Activated T-helper 2 cell treated with anti-CD3 and anti-CD28 coated beads, Interferon-gamma antibody, Interleukin-2, Interleukin-4, amounts not matched to agents 10 μg/mL and 5 μg/mL and 100 μg/mL, durations not matched to agents 14 hours and 24 hours and 36 hours (primary cell): ENCODE results near the gene KRT5. TPM values are rescaled to one million over a fixed set of nuclear protein-coding genes. Genes with fewer than 3 reads are reported as not detected.

Source experiments
- DNase-seq: peaks from one replicate; pipeline ENCODE4 v3.0.0; 2021; ENCODE audit warnings: low spot score
- H3K27ac Mint-ChIP-seq: one replicate; pipeline ENCODE4 v1.8.0; 2021; ENCODE audit warnings: mixed read lengths
- H3K27me3 Mint-ChIP-seq: one replicate; pipeline ENCODE4 v1.8.0; 2021; ENCODE audit warnings: low read depth, mixed read lengths
- H3K36me3 Mint-ChIP-seq: one replicate; pipeline ENCODE4 v1.8.0; 2021; ENCODE audit warnings: low read depth, mixed read lengths
- H3K4me1 Mint-ChIP-seq: one replicate; pipeline ENCODE4 v1.8.0; 2021; ENCODE audit warnings: low read depth, mixed read lengths
- H3K4me3 Mint-ChIP-seq: one replicate; pipeline ENCODE4 v1.8.0; 2021; ENCODE audit warnings: low read depth, mild to moderate bottlenecking, moderate library complexity, mixed read lengths
- H3K9me3 Mint-ChIP-seq: one replicate; pipeline ENCODE4 v1.8.0; 2021; ENCODE audit warnings: mixed read lengths
- intact Hi-C: fragments of 100-400 bp; cut with micrococcal nuclease; formaldehyde crosslinking; loops from one replicate; pipeline ENCODE4 v1.15.1; 2023
- total RNA-seq: library from RNA; stranded (reverse); gene quantifications from 2 replicates; pipeline ENCODE4 v1.2.3, GENCODE V29; 2022

Gene KRT5
- total RNA-seq, 1 donor from 2014 or later, result not detected

- H3K4me1 Mint-ChIP-seq, result peaks cover 10% of the 10 kb centered on the region
- H3K27me3 Mint-ChIP-seq, result peaks cover 3% of the 10 kb centered on the region
- no peak for DNase-seq
- intact Hi-C loops, result no loop called here
- H3K9me3 Mint-ChIP-seq, result no peaks in the 10 kb centered on the region
- no peaks in the 10 kb centered on the region for H3K36me3 Mint-ChIP-seq
- no peak overlapping the region for H3K27ac Mint-ChIP-seq
- no peak overlapping the region for H3K4me3 Mint-ChIP-seq
These were observed 25.9 kb upstream of the KRT5 start for GRCh38 chr12:52546126-52546525.

GRCh38 chr12:52543985-52544883, 24.0 kb upstream of the KRT5 start:
- H3K4me1 Mint-ChIP-seq, result peaks cover 10% of the 10 kb centered on the region
- no peaks in the 10 kb centered on the region for H3K36me3 Mint-ChIP-seq
- H3K27ac Mint-ChIP-seq, result no peak overlapping the region
- no peak for DNase-seq
- no peak overlapping the region for H3K4me3 Mint-ChIP-seq
- H3K27me3 Mint-ChIP-seq, result no peaks in the 10 kb centered on the region
- intact Hi-C loops, result no loop called here
- no peaks in the 10 kb centered on the region for H3K9me3 Mint-ChIP-seq

- Mint-ChIP-seq H3K27ac (no peak overlapping the region), H3K36me3 (no peaks in the 10 kb centered on the region), H3K9me3 (no peaks in the 10 kb centered on the region), H3K4me3 (no peak overlapping the region), H3K27me3 (peaks cover 4% of the 10 kb centered on the region), H3K4me1 (peaks cover 10% of the 10 kb centered on the region)
- intact Hi-C loops, result no loop called here
- no peak for DNase-seq
These were observed 22.7 kb upstream of the KRT5 start for GRCh38 chr12:52542785-52543318.

GRCh38 chr12:52542157-52542556, 22.0 kb upstream of the KRT5 start:
- Mint-ChIP-seq H3K27me3 (peaks cover 4% of the 10 kb centered on the region), H3K4me1 (peaks cover 10% of the 10 kb centered on the region), H3K36me3 (no peaks in the 10 kb centered on the region), H3K27ac (no peak overlapping the region), H3K4me3 (no peak overlapping the region), H3K9me3 (no peaks in the 10 kb centered on the region)
- no peak for DNase-seq
- intact Hi-C loops, result no loop called here

- intact Hi-C loops, result no loop called here
- no peaks in the 10 kb centered on the region for H3K9me3 Mint-ChIP-seq
- no peak for DNase-seq
- peaks cover 4% of the 10 kb centered on the region for H3K27me3 Mint-ChIP-seq
- no peaks in the 10 kb centered on the region for H3K36me3 Mint-ChIP-seq
- H3K4me3 Mint-ChIP-seq, result no peak overlapping the region
- H3K4me1 Mint-ChIP-seq, result peaks cover 10% of the 10 kb centered on the region
- no peak overlapping the region for H3K27ac Mint-ChIP-seq
These were observed 21.5 kb upstream of the KRT5 start for GRCh38 chr12:52541709-52542108.

- DNase-seq, result no peak
- Mint-ChIP-seq H3K36me3 (no peaks in the 10 kb centered on the region), H3K27me3 (peaks cover 4% of the 10 kb centered on the region), H3K9me3 (no peaks in the 10 kb centered on the region), H3K4me1 (peaks cover 10% of the 10 kb centered on the region), H3K27ac (no peak overlapping the region), H3K4me3 (no peak overlapping the region)
- intact Hi-C loops, result no loop called here
These were observed 20.3 kb upstream of the KRT5 start for GRCh38 chr12:52540531-52540930.

- H3K9me3 Mint-ChIP-seq, result no peaks in the 10 kb centered on the region
- no peak for DNase-seq
- H3K4me1 Mint-ChIP-seq, result peaks cover 10% of the 10 kb centered on the region
- H3K27ac Mint-ChIP-seq, result no peak overlapping the region
- intact Hi-C loops, result no loop called here
- no peaks in the 10 kb centered on the region for H3K36me3 Mint-ChIP-seq
- no peak overlapping the region for H3K4me3 Mint-ChIP-seq
- peaks cover 4% of the 10 kb centered on the region for H3K27me3 Mint-ChIP-seq
These were observed 19.6 kb upstream of the KRT5 start for GRCh38 chr12:52539821-52540173.

GRCh38 chr12:52539083-52539820, 19.1 kb upstream of the KRT5 start:
- Mint-ChIP-seq H3K36me3 (no peaks in the 10 kb centered on the region), H3K4me3 (no peak overlapping the region), H3K9me3 (no peaks in the 10 kb centered on the region), H3K27me3 (peaks cover 4% of the 10 kb centered on the region), H3K27ac (no peak overlapping the region), H3K4me1 (peaks cover 10% of the 10 kb centered on the region)
- intact Hi-C loops, result no loop called here
- no peak for DNase-seq

GRCh38 chr12:52537101-52537500, 16.9 kb upstream of the KRT5 start:
- no peak overlapping the region for H3K27ac Mint-ChIP-seq
- H3K36me3 Mint-ChIP-seq, result no peaks in the 10 kb centered on the region
- intact Hi-C loops, result no loop called here
- no peak for DNase-seq
- H3K9me3 Mint-ChIP-seq, result no peaks in the 10 kb centered on the region
- H3K27me3 Mint-ChIP-seq, result peaks cover 4% of the 10 kb centered on the region
- no peak overlapping the region for H3K4me3 Mint-ChIP-seq
- no peaks in the 10 kb centered on the region for H3K4me1 Mint-ChIP-seq

- intact Hi-C loops, result no loop called here
- H3K9me3 Mint-ChIP-seq, result no peaks in the 10 kb centered on the region
- H3K36me3 Mint-ChIP-seq, result no peaks in the 10 kb centered on the region
- DNase-seq, result no peak
- no peak overlapping the region for H3K4me3 Mint-ChIP-seq
- H3K4me1 Mint-ChIP-seq, result no peaks in the 10 kb centered on the region
- peaks cover 4% of the 10 kb centered on the region for H3K27me3 Mint-ChIP-seq
- no peak overlapping the region for H3K27ac Mint-ChIP-seq
These were observed 15.4 kb upstream of the KRT5 start for GRCh38 chr12:52535574-52535973.

GRCh38 chr12:52534482-52534881, 14.3 kb upstream of the KRT5 start:
- Mint-ChIP-seq H3K4me1 (no peaks in the 10 kb centered on the region), H3K27me3 (peaks cover 4% of the 10 kb centered on the region), H3K36me3 (no peaks in the 10 kb centered on the region), H3K27ac (no peak overlapping the region), H3K4me3 (no peak overlapping the region), H3K9me3 (no peaks in the 10 kb centered on the region)
- no peak for DNase-seq
- intact Hi-C loops, result no loop called here

- Mint-ChIP-seq H3K4me3 (no peak overlapping the region), H3K9me3 (no peaks in the 10 kb centered on the region), H3K4me1 (no peaks in the 10 kb centered on the region), H3K27me3 (peaks cover 4% of the 10 kb centered on the region), H3K27ac (no peak overlapping the region), H3K36me3 (no peaks in the 10 kb centered on the region)
- no peak for DNase-seq
- intact Hi-C loops, result no loop called here
These were observed 13.7 kb upstream of the KRT5 start for GRCh38 chr12:52533686-52534470.
